Measurements from ENCODE around the gene ZNF668.

- TF ChIP-seq POLR2A (IDR thresholded peaks at IDR 0.05): no peak
- no peak for TF ChIP-seq CTCF (IDR thresholded peaks at IDR 0.05)
Observed at GRCh38 chr16:31089199-31089598, 15.2 kb upstream of the ZNF668 start.
